SU-DHL-6 (cell line): ENCODE data around the gene SELENOT.

Experiments
- CTCF ChIP-seq: fragments of 200-600 bp; sonication (generic); IDR thresholded peaks from one replicate; pipeline ENCODE4 v1.5.1; 2017; ENCODE audit warnings: antibody characterized with exemption, mild to moderate bottlenecking, low read length, moderate library complexity; ENCODE audit not compliant: insufficient read depth, poor library complexity, severe bottlenecking
- EZH2phosphoT487 ChIP-seq: fragments of 200-600 bp; sonication (generic), shearing (Covaris generic); conservative IDR thresholded peaks from 2 replicates; pipeline ENCODE4 v1.6.1; 2018; ENCODE audit warnings: mild to moderate bottlenecking, antibody characterized with exemption, low read length, moderate library complexity, mixed read lengths

GRCh38 chr3:150666167-150666566 lies 63.0 kb downstream of the SELENOT start:
- no peak for TF ChIP-seq CTCF
- no peak for TF ChIP-seq EZH2phosphoT487
